HEK293 (cell line): Measurements from ENCODE around the gene BABAM1.

Source experiments
- BCL11A ChIP-seq: fragments of 450-650 bp; formaldehyde crosslinking; IDR thresholded peaks from 2 replicates; pipeline ENCODE4 v1.5.1; 2016; ENCODE audit warnings: low read depth, missing biosample characterization, missing genetic modification characterization
- REPIN1 ChIP-seq: fragments of 450-650 bp; formaldehyde crosslinking; IDR thresholded peaks from 2 replicates; pipeline ENCODE4 v1.5.1; 2017; ENCODE audit warnings: missing biosample characterization, missing genetic modification characterization, low read depth
- WT1 ChIP-seq: fragments of 450-650 bp; formaldehyde crosslinking; IDR thresholded peaks from 2 replicates; pipeline ENCODE4 v1.5.1; 2016; ENCODE audit warnings: missing biosample characterization, missing genetic modification characterization
- ZEB2 ChIP-seq: fragments of 450-650 bp; formaldehyde crosslinking; IDR thresholded peaks from 2 replicates; pipeline ENCODE4 v1.5.1; 2016; ENCODE audit warnings: missing biosample characterization, missing genetic modification characterization
- ZNF26 ChIP-seq: fragments of 450-650 bp; formaldehyde crosslinking; IDR thresholded peaks from 2 replicates; pipeline ENCODE4 v1.5.1; 2016; ENCODE audit warnings: missing biosample characterization, missing genetic modification characterization
- ZNF302 ChIP-seq: fragments of 450-650 bp; formaldehyde crosslinking; IDR thresholded peaks from 2 replicates; pipeline ENCODE4 v1.5.1; 2016; ENCODE audit warnings: missing biosample characterization, missing genetic modification characterization, low read depth
- ZNF426 ChIP-seq: fragments of 450-650 bp; formaldehyde crosslinking; IDR thresholded peaks from 2 replicates; pipeline ENCODE4 v1.5.1; 2017; ENCODE audit warnings: missing biosample characterization, missing genetic modification characterization, mild to moderate bottlenecking, inconsistent platforms, moderate library complexity
- TF ChIP-seq, protein P1 (sequence below): fragments of 450-650 bp; formaldehyde crosslinking; IDR thresholded peaks from 2 replicates; pipeline ENCODE4 v1.5.1; 2016; ENCODE audit warnings: missing biosample characterization, missing genetic modification characterization
- TF ChIP-seq, protein P2 (sequence below): fragments of 450-650 bp; formaldehyde crosslinking; IDR thresholded peaks from 2 replicates; pipeline ENCODE4 v1.5.1; 2016; ENCODE audit warnings: missing biosample characterization, missing genetic modification characterization, low read depth
- TF ChIP-seq, protein P3 (sequence below): fragments of 450-650 bp; formaldehyde crosslinking; IDR thresholded peaks from 2 replicates; pipeline ENCODE4 v1.5.1; 2016; ENCODE audit warnings: missing biosample characterization, missing genetic modification characterization

- TF ChIP-seq, protein P1, sequence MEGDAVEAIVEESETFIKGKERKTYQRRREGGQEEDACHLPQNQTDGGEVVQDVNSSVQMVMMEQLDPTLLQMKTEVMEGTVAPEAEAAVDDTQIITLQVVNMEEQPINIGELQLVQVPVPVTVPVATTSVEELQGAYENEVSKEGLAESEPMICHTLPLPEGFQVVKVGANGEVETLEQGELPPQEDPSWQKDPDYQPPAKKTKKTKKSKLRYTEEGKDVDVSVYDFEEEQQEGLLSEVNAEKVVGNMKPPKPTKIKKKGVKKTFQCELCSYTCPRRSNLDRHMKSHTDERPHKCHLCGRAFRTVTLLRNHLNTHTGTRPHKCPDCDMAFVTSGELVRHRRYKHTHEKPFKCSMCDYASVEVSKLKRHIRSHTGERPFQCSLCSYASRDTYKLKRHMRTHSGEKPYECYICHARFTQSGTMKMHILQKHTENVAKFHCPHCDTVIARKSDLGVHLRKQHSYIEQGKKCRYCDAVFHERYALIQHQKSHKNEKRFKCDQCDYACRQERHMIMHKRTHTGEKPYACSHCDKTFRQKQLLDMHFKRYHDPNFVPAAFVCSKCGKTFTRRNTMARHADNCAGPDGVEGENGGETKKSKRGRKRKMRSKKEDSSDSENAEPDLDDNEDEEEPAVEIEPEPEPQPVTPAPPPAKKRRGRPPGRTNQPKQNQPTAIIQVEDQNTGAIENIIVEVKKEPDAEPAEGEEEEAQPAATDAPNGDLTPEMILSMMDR (tag by site-specific recombination) = no peak
- no peak for TF ChIP-seq ZNF426 (tag by site-specific recombination)
- TF ChIP-seq WT1 = no peak
- TF ChIP-seq ZEB2 (tag by site-specific recombination) = no peak
- TF ChIP-seq BCL11A (tag by site-specific recombination) = no peak
- no peak for TF ChIP-seq ZNF302 (tag by site-specific recombination)
- TF ChIP-seq ZNF26 (tag by site-specific recombination) = no peak
- TF ChIP-seq, protein P2, sequence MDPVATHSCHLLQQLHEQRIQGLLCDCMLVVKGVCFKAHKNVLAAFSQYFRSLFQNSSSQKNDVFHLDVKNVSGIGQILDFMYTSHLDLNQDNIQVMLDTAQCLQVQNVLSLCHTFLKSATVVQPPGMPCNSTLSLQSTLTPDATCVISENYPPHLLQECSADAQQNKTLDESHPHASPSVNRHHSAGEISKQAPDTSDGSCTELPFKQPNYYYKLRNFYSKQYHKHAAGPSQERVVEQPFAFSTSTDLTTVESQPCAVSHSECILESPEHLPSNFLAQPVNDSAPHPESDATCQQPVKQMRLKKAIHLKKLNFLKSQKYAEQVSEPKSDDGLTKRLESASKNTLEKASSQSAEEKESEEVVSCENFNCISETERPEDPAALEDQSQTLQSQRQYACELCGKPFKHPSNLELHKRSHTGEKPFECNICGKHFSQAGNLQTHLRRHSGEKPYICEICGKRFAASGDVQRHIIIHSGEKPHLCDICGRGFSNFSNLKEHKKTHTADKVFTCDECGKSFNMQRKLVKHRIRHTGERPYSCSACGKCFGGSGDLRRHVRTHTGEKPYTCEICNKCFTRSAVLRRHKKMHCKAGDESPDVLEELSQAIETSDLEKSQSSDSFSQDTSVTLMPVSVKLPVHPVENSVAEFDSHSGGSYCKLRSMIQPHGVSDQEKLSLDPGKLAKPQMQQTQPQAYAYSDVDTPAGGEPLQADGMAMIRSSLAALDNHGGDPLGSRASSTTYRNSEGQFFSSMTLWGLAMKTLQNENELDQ (tag by site-specific recombination) = no peak
- TF ChIP-seq REPIN1 (tag by site-specific recombination) = no peak
- TF ChIP-seq, protein P3, sequence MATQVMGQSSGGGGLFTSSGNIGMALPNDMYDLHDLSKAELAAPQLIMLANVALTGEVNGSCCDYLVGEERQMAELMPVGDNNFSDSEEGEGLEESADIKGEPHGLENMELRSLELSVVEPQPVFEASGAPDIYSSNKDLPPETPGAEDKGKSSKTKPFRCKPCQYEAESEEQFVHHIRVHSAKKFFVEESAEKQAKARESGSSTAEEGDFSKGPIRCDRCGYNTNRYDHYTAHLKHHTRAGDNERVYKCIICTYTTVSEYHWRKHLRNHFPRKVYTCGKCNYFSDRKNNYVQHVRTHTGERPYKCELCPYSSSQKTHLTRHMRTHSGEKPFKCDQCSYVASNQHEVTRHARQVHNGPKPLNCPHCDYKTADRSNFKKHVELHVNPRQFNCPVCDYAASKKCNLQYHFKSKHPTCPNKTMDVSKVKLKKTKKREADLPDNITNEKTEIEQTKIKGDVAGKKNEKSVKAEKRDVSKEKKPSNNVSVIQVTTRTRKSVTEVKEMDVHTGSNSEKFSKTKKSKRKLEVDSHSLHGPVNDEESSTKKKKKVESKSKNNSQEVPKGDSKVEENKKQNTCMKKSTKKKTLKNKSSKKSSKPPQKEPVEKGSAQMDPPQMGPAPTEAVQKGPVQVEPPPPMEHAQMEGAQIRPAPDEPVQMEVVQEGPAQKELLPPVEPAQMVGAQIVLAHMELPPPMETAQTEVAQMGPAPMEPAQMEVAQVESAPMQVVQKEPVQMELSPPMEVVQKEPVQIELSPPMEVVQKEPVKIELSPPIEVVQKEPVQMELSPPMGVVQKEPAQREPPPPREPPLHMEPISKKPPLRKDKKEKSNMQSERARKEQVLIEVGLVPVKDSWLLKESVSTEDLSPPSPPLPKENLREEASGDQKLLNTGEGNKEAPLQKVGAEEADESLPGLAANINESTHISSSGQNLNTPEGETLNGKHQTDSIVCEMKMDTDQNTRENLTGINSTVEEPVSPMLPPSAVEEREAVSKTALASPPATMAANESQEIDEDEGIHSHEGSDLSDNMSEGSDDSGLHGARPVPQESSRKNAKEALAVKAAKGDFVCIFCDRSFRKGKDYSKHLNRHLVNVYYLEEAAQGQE (tag by site-specific recombination) = no peak
Measured at GRCh38 chr19:17324357-17325114, 57.3 kb downstream of the BABAM1 start.
